ENCODE data around the gene GNAI2.

The GNAI2 gene

GRCh38 chr3:50265571-50265970 lies 29.6 kb downstream of the GNAI2 start:
- no peaks in the 10 kb centered on the region for H3K27me3 ChIP-seq (ENCODE audit: insufficient read depth, low read length)
- H3K36me3 ChIP-seq (ENCODE audit: insufficient read depth, low read length): no peaks in the 10 kb centered on the region
- no peak overlapping the region for H3K4me3 ChIP-seq (ENCODE audit: low read depth, low read length)
- peaks cover 47% of the 10 kb centered on the region for H3K4me1 ChIP-seq (ENCODE audit: control insufficient read depth, insufficient read depth, low read length, unreplicated experiment)
- no peak overlapping the region for H3K27ac ChIP-seq (ENCODE audit: low read depth, low read length)
- no peaks in the 10 kb centered on the region for H3K79me2 ChIP-seq (ENCODE audit: control insufficient read depth, insufficient read depth, low read length, unreplicated experiment)
- H2AFZ ChIP-seq (ENCODE audit: low read length, unreplicated experiment): no peak overlapping the region

DNA sequence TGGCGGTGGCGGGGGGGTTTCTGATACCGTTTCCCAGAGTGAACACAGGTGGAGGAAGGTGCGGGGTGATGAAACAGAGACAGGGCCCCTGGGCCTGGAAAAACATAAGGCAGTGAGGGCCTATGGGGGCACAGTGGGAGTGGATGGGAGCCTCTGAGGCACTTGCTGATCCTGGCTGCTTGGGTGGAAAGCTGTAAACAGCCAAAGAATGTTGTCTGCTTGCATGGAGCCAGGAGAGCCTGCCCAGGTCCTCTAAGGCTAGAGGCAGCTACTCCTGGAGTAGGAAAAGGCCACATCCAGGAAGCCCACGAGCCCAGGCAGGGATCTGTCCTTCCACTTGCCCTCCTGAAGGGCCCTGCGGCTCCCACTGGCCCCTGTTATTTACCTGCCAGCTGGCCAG lies 30.0 kb downstream of the GNAI2 start:
- Histone ChIP-seq H3K4me1 (ENCODE audit: control insufficient read depth, insufficient read depth, low read length, unreplicated experiment) (peaks cover 46% of the 10 kb centered on the region), H3K36me3 (ENCODE audit: insufficient read depth, low read length) (no peaks in the 10 kb centered on the region), H3K79me2 (ENCODE audit: control insufficient read depth, insufficient read depth, low read length, unreplicated experiment) (no peaks in the 10 kb centered on the region), H3K4me3 (ENCODE audit: low read depth, low read length) (no peak overlapping the region), H3K27me3 (ENCODE audit: insufficient read depth, low read length) (no peaks in the 10 kb centered on the region), H3K27ac (ENCODE audit: low read depth, low read length) (no peak overlapping the region), H2AFZ (ENCODE audit: low read length, unreplicated experiment) (no peak overlapping the region)

DNA sequence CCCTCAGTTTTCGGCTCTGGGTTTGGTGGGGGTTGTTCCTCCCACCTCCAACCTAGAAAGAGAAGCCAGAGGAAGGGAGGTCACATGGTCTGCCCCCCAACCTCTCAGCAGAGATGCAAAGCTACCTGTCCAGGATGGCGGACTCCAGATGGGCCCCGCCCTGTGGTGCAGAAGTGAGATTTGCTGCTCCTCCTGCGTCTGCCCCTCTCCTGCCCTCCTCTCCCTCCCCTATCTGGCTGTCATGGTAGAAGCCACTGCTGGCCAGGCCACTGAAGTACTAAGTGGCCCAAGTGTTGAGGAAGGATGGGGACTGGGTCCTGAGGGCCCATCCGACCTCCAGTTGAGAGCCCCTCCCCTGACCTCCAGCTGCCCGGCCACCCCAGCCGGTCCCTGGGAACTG lies 30.8 kb downstream of the GNAI2 start:
- Histone ChIP-seq H3K4me3 (ENCODE audit: low read depth, low read length) (peak overlapping the region; percentile 61), H2AFZ (ENCODE audit: low read length, unreplicated experiment) (no peak overlapping the region), H3K36me3 (ENCODE audit: insufficient read depth, low read length) (no peaks in the 10 kb centered on the region), H3K4me1 (ENCODE audit: control insufficient read depth, insufficient read depth, low read length, unreplicated experiment) (peaks cover 45% of the 10 kb centered on the region), H3K27me3 (ENCODE audit: insufficient read depth, low read length) (no peaks in the 10 kb centered on the region), H3K79me2 (ENCODE audit: control insufficient read depth, insufficient read depth, low read length, unreplicated experiment) (no peaks in the 10 kb centered on the region), H3K27ac (ENCODE audit: low read depth, low read length) (no peak overlapping the region)

DNA sequence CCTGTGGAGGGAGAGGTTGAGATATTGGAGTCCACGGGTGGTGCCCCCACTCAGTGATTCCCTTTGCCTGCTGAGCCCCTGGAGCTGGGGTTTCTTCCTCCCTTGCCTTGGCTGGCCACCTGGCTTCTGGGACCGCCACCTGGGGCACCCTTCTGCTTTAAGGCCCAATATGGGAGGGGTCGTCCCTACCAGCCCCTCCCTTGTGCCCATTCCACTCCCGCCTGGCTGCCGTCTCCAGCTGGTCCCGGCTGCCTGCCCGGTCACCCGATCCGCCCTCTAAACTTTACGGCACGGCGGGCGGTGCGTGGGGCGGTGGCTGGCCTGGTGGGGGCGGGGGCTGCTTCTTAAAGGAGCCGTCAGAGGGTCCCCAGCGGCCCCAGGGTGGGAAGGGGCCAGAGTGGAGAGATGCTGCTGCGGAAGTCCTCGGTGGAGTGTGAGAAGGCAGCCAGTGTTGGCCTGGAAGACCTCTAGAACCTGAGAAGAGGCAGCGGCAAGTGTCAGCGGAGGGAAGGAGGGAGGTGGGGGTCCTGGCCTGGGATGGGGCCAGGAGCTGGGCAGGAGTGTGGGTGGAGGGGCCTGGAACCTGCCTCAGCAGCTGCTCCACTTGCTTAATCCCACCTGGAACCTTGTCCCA lies 31.4 kb downstream of the GNAI2 start:
- H3K27me3 ChIP-seq (ENCODE audit: insufficient read depth, low read length): no peaks in the 10 kb centered on the region
- no peak overlapping the region for H3K27ac ChIP-seq (ENCODE audit: low read depth, low read length)
- H3K79me2 ChIP-seq (ENCODE audit: control insufficient read depth, insufficient read depth, low read length, unreplicated experiment): no peaks in the 10 kb centered on the region
- H3K4me3 ChIP-seq (ENCODE audit: low read depth, low read length): peak overlapping the region; percentile 61
- no peaks in the 10 kb centered on the region for H3K36me3 ChIP-seq (ENCODE audit: insufficient read depth, low read length)
- peaks cover 45% of the 10 kb centered on the region for H3K4me1 ChIP-seq (ENCODE audit: control insufficient read depth, insufficient read depth, low read length, unreplicated experiment)
- no peak overlapping the region for H2AFZ ChIP-seq (ENCODE audit: low read length, unreplicated experiment)

DNA sequence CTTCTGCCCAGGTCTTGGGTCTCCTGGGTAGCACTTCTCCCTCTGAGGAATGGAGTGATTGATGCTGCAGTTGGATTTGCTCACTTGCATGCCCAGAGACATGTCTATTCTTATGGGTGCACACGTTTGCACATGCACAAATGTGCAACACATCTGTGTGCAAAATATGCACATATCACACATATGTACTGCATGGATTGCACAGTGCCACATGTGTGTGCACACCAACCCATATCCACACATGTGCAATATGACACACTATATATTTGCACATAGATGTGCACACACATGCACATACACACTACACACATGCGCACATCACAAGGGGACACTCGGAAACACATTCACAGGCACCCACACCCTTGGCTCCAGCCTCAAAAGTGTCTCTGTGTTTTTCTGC lies 32.3 kb downstream of the GNAI2 start:
- no peaks in the 10 kb centered on the region for H3K79me2 ChIP-seq (ENCODE audit: control insufficient read depth, insufficient read depth, low read length, unreplicated experiment)
- H3K36me3 ChIP-seq (ENCODE audit: insufficient read depth, low read length): no peaks in the 10 kb centered on the region
- no peak overlapping the region for H2AFZ ChIP-seq (ENCODE audit: low read length, unreplicated experiment)
- H3K4me1 ChIP-seq (ENCODE audit: control insufficient read depth, insufficient read depth, low read length, unreplicated experiment): peaks cover 45% of the 10 kb centered on the region
- H3K27ac ChIP-seq (ENCODE audit: low read depth, low read length): no peak overlapping the region
- H3K4me3 ChIP-seq (ENCODE audit: low read depth, low read length): no peak overlapping the region
- H3K27me3 ChIP-seq (ENCODE audit: insufficient read depth, low read length): 0 out of 2 replicates have a peak, but pooled peaks cover under 1% of the 10 kb centered on the region

GRCh38 chr3:50268703-50269451 lies 32.9 kb downstream of the GNAI2 start, which contains the start of gene SEMA3B:
TSS of gene SEMA3B (plus strand) at chr3:50269147. CDS start at chr3:50269241, 94 bp downstream.
- Histone ChIP-seq H2AFZ (ENCODE audit: low read length, unreplicated experiment) (no peak within 1 kb of the TSS), H3K4me3 (ENCODE audit: low read depth, low read length) (peak within 1 kb of the TSS; percentile 39; the same call in 1 of the 2 replicates), H3K27ac (ENCODE audit: low read depth, low read length) (no peak within 1 kb of the TSS), H3K4me1 (ENCODE audit: control insufficient read depth, insufficient read depth, low read length, unreplicated experiment) (peaks cover 41% of the 10 kb centered on the region), H3K79me2 (ENCODE audit: control insufficient read depth, insufficient read depth, low read length, unreplicated experiment) (no peaks in the 10 kb centered on the region), H3K27me3 (ENCODE audit: insufficient read depth, low read length) (peaks cover 7% of the 10 kb centered on the region), H3K36me3 (ENCODE audit: insufficient read depth, low read length) (no peaks in the 10 kb centered on the region)

- no peaks in the 10 kb centered on the region for H3K79me2 ChIP-seq (ENCODE audit: control insufficient read depth, insufficient read depth, low read length, unreplicated experiment)
- no peak overlapping the region for H3K27ac ChIP-seq (ENCODE audit: low read depth, low read length)
- peaks cover 10% of the 10 kb centered on the region for H3K27me3 ChIP-seq (ENCODE audit: insufficient read depth, low read length)
- H3K4me3 ChIP-seq (ENCODE audit: low read depth, low read length): peak overlapping the region; percentile 39; the same call in 1 of the 2 replicates
- no peak overlapping the region for H2AFZ ChIP-seq (ENCODE audit: low read length, unreplicated experiment)
- peaks cover 36% of the 10 kb centered on the region for H3K4me1 ChIP-seq (ENCODE audit: control insufficient read depth, insufficient read depth, low read length, unreplicated experiment)
- no peaks in the 10 kb centered on the region for H3K36me3 ChIP-seq (ENCODE audit: insufficient read depth, low read length)
These were observed 33.5 kb downstream of the GNAI2 start for GRCh38 chr3:50269460-50269859.

DNA sequence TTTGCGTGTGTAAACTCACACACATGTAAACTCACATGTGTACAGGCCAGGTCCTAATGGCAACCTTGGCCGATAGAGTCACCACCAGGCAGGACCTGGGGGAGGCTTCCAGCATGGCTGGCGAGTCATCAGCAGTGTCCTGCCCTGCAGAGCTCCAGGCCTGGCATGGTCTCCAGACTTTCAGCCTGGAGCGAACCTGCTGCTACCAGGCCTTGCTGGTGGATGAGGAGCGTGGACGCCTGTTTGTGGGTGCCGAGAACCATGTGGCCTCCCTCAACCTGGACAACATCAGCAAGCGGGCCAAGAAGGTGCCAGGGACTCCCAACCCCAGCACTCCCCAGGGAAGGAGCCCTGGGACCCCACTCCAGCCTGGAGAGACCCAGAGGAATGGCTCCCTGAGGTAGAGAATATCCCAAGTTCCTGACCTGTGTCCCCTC lies 34.0 kb downstream of the GNAI2 start:
- Histone ChIP-seq H3K36me3 (ENCODE audit: insufficient read depth, low read length) (no peaks in the 10 kb centered on the region), H3K27ac (ENCODE audit: low read depth, low read length) (no peak overlapping the region), H3K79me2 (ENCODE audit: control insufficient read depth, insufficient read depth, low read length, unreplicated experiment) (no peaks in the 10 kb centered on the region), H3K4me3 (ENCODE audit: low read depth, low read length) (peak overlapping the region; percentile 39; the same call in 1 of the 2 replicates), H2AFZ (ENCODE audit: low read length, unreplicated experiment) (no peak overlapping the region), H3K4me1 (ENCODE audit: control insufficient read depth, insufficient read depth, low read length, unreplicated experiment) (peaks cover 30% of the 10 kb centered on the region), H3K27me3 (ENCODE audit: insufficient read depth, low read length) (peaks cover 14% of the 10 kb centered on the region)

DNA sequence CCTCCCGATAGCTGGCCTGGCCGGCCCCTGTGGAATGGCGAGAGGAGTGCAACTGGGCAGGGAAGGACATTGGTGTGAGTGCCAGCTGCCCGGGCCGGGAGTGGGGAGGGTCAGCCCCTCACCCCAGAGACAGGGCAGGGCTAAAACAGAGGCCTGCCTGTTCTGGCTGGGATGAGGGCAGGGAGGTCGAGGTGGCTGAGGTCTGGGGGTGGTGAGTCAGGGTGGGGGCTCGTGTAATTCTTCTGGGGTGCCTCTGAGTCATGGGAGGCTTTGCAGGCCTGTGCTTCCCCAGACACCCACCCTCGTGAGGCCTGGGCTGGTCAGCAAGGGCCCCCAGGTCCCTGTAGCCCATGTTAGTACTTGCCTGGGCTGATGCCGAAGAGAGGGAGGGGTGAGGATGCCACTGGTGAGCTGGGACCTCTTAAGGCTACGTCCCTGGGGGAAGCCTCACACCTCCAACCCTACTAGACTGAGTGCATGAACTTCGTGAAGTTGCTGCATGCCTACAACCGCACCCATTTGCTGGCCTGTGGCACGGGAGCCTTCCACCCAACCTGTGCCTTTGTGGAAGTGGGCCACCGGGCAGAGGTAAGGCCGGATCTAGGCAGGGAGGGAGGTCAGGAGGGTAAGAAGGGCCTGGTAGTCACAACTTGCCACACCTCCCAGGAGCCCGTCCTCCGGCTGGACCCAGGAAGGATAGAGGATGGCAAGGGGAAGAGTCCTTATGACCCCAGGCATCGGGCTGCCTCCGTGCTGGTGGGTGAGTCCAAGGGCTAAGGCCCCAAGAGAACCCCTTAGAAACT lies 34.6 kb downstream of the GNAI2 start:
- H3K4me1 ChIP-seq (ENCODE audit: control insufficient read depth, insufficient read depth, low read length, unreplicated experiment): peaks cover 26% of the 10 kb centered on the region

GRCh38 chr3:50271314-50271936 lies 35.4 kb downstream of the GNAI2 start:
- Histone ChIP-seq H3K27me3 (ENCODE audit: insufficient read depth, low read length) (peaks cover 18% of the 10 kb centered on the region), H2AFZ (ENCODE audit: low read length, unreplicated experiment) (no peak overlapping the region), H3K27ac (ENCODE audit: low read depth, low read length) (no peak overlapping the region), H3K36me3 (ENCODE audit: insufficient read depth, low read length) (no peaks in the 10 kb centered on the region), H3K4me3 (ENCODE audit: low read depth, low read length) (no peak overlapping the region), H3K4me1 (ENCODE audit: control insufficient read depth, insufficient read depth, low read length, unreplicated experiment) (peaks cover 26% of the 10 kb centered on the region), H3K79me2 (ENCODE audit: control insufficient read depth, insufficient read depth, low read length, unreplicated experiment) (no peaks in the 10 kb centered on the region)

More for the DNA sequence above, 34.6 kb downstream of the GNAI2 start:
- no peaks in the 10 kb centered on the region for H3K79me2 ChIP-seq (ENCODE audit: control insufficient read depth, insufficient read depth, low read length, unreplicated experiment)
- no peak overlapping the region for H3K4me3 ChIP-seq (ENCODE audit: low read depth, low read length)
- no peaks in the 10 kb centered on the region for H3K36me3 ChIP-seq (ENCODE audit: insufficient read depth, low read length)
- no peak overlapping the region for H2AFZ ChIP-seq (ENCODE audit: low read length, unreplicated experiment)
- H3K27me3 ChIP-seq (ENCODE audit: insufficient read depth, low read length): peaks cover 18% of the 10 kb centered on the region
- no peak overlapping the region for H3K27ac ChIP-seq (ENCODE audit: low read depth, low read length)

All from ACC112 (cell line).